HG02759 (cell line): ENCODE results near the gene MBD3.
A peak's percentile ranks its signal among the peaks of the same experiment; 100 is the strongest.

ENCODE experiments used
- ATAC-seq: cut with Tn5 transposase; IDR thresholded peaks from one replicate; pipeline ENCODE4 v1.9.1; 2021; ENCODE audit warnings: mild to moderate bottlenecking, moderate library complexity; ENCODE audit not compliant: unreplicated experiment

Gene MBD3

DNA sequence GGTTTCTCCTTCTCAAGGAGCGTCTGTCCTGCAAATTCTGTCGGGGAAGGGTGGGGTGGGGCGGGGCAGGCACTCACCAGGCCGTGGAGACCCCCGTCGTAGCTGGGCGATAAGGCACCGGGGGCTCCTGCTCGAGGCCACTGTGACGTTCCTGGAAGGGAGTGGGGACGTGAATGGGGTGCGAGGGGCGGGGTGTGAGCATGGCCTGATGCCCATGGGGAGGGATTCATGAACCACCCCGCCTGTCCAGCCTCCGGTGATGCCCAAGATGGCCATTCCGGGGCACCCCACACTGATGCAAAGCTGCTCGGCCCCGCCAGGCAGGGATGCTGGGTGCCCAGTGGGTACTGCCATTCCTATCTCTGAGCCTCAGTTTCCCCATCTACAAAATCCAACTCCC is 27.0 kb upstream of the MBD3 start:
- ATAC-seq: no peak

- no peak for ATAC-seq
These were observed 26.4 kb upstream of the MBD3 start for GRCh38 chr19:1619094-1619439.

DNA sequence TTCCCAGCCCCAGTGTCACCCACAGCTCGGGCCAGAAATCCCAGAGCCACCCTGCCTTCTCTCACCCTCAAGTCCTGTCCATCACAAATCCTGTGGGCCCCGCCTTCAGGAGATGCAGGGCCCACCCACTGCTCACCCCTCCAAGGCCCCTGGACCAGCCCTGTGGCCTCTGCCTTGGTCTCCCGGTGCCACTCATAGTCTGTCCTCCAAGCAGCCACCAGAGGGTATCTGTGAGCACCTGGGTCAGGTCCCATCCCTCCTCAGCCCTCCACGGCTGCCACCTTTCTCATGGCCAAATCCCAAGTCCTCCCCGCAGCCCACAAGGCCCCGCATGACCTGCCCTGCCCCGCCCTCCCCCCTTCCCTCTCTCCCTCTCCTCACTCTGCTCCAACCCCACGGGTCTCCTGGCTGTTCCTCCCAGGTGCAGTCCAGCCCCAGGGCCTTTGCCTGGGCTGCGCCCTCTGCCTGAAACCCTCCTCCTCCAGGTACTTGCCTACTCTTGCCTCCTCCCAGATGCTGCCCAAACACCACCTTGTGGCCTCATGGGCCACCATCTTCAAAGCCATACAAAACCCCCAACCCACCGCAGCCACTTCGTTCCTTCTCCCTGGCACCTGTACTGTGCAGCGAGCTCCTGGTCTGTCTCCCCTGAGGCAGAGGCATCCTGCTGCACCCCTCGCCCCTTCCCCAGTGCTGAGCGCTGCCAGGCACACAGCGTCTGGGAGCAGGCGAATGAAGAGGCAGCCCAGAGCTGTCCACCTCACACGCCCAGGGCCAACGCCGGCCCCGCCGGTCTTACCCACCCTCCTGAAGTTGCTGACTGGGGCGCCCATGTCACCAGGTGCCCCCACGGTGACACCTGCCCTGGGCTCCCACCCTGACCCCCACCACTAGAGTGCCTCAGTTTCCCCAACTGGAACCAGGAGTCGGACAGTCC is 25.8 kb upstream of the MBD3 start:
- ATAC-seq: no peak

DNA sequence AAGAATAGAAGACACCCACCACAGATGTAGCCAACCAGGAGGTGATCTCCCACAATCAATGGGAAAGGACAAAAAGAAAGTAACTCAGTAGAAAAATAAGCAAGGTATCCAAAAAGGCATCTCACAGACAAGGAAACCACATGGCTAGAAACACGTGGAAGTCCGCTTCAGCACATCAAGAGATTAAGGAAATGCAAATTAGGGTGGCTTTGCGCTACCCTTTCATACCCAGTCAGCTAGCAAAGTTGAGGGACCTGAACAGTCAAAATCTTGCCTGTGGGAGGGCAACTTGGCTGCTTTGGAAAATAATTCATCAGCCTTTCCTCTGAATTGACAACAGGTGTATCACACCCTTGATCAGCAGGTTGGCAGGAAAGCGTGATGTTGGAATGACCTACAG is 24.2 kb upstream of the MBD3 start:
- no peak for ATAC-seq

- ATAC-seq: no peak
These were observed 23.7 kb upstream of the MBD3 start for GRCh38 chr19:1616396-1616795.

DNA sequence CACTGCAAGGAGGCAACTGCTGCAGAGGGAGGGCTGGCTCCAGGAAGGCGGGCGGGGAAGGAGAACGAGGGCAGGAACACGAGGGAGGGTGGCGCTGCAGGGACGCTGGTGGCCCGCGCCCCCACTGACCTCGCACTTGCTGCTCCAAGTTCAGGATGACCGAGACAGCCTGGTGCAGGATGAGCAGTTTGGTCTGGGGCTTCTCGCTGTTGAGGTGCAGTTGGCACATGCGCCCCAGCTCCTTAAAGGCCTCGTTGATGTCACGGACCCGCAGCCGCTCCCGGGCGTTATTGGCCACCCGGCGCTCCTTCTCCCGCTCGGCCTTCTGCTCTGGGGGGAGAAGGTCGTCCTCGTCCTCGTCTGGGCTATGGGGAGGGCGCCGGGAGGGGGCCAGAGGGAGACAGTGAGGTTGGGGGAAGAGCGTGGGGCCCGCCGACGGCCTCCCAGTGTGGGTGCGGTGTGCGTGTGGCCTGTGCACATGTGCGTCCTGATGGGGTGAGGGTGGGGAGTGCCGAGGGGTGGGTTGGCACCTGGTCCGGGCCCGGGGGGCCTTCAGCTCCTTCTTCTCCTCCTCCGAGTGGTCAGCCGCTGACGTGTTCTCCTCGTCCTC is 22.6 kb upstream of the MBD3 start:
- ATAC-seq: no peak

- ATAC-seq: no peak
These were observed 21.3 kb upstream of the MBD3 start for GRCh38 chr19:1613808-1614570.

DNA sequence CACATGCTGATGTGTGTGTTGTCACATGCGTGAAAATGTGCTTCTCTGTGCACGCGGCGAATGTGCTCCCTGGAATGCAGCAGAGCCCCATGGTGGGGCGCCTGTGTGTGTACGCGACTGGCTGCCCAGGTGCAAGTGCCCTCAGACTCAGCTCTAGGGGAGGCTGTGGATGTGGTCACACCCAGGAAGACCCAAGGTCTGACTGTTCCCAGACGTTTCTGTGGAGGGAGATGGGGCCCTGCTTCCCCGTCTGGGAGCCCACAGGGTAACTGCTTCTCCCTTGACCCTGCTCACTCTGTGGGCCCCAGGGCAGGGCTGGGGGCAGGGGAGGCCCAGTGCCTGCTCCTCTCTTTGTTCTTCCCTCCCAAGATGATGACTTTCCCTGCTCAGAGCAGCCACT is 20.5 kb upstream of the MBD3 start:
- no peak for ATAC-seq

DNA sequence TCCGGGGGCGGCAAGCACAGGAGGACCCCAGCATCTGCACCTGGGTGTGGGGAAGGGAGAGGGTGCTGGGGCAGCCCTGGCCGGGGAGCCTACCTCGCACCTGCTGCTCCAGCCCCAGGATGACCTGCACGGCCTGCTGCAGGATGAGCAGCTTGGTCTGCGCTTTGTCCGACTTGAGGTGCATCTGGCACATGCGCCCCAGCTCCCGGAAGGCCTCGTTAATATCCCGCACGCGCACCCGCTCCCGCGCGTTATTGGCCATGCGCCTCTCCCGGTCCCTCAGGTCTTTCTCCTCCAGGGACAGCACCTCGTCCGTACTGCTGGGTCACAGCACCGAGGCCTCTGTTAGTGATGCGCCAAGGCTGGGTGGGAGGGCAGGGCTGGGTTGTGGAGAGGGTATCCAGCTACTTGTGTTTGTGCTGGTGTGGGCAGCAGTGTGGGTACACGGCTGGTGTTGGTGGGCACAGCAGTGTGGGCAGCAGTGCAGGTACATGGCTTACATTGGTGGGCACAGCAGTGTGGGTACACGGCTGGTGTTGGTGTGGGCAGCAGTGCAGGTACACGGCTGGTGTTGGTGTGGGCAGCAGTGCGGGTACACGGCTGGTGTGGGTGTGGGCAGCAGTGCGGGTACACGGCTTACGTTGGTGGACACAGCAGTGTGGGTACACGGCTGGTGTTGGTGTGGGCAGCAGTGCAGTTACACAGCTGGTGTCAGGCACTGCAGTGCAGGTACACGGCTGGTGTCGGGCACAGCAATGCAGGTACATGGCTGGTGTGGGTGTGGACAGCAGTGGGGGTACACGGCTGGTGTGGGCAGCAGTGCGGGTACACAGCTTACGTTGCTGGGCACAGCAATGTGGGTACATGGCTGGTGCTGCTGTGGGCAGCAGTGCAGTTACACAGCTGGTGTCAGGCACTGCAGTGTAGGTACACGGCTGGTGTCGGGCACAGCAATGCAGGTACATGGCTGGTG is 19.7 kb upstream of the MBD3 start:
- ATAC-seq: no peak

- no peak for ATAC-seq
These were observed 18.7 kb upstream of the MBD3 start for GRCh38 chr19:1611353-1611752.

DNA sequence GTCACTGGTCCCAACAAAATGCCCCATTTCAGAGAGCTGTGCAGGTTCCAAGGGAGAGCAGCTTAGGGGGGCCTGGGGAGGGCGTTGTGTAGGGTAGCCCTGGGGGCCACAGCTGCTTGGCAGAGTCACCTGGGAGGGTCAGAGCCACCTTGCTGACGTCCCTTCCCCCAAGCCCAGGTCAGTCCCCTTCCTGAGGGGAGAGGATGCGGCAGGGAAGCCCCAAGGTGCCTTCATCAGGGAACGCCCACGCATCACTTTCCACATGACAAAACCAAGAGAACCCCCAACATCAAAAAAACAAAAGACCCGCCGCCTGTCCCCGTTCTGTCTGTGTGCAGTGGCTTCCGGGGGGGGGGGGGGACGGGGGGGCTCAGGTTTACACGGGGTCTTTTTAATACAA is 17.9 kb upstream of the MBD3 start:
- ATAC-seq: no peak

DNA sequence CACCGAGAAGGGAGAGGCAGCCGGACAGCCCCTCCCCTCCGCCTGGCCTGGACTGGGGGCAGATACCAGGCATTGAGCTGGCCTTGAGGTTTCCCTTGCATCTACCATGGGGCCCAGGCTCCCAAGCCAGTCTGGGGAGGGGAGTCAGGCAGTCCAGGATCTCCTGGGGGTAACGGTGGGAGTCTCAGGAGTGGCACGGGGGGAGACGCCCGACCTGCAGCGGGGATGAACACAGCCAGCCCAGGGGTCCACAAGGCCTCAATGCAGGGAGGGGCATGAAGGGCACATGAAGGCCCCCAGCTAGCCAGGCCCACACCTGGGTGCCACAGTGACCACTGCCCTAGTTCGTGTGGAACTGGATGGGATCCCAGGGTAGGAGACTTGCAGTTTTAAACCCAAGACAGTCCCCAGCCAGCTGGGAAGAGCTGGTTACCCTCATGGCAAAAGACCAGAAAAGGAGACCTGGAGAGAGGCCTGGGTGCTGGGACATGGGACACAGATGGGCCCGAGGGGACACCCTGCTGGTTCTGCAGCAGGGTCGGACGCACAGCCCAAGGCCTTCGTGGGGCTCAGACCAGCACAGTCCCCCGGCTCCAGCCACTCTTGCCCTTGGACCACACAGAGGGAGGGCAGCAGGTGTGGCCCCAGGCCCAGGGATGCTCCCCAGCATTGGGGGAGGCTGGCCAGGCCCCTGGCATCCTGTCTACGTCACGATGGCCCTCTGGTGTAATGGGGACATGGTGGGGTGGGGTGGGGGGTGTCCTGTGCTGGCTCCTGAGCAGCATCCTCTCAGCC is 17.2 kb upstream of the MBD3 start:
- no peak for ATAC-seq

- no peak for ATAC-seq
These were observed 16.4 kb upstream of the MBD3 start for GRCh38 chr19:1609103-1609396.

DNA sequence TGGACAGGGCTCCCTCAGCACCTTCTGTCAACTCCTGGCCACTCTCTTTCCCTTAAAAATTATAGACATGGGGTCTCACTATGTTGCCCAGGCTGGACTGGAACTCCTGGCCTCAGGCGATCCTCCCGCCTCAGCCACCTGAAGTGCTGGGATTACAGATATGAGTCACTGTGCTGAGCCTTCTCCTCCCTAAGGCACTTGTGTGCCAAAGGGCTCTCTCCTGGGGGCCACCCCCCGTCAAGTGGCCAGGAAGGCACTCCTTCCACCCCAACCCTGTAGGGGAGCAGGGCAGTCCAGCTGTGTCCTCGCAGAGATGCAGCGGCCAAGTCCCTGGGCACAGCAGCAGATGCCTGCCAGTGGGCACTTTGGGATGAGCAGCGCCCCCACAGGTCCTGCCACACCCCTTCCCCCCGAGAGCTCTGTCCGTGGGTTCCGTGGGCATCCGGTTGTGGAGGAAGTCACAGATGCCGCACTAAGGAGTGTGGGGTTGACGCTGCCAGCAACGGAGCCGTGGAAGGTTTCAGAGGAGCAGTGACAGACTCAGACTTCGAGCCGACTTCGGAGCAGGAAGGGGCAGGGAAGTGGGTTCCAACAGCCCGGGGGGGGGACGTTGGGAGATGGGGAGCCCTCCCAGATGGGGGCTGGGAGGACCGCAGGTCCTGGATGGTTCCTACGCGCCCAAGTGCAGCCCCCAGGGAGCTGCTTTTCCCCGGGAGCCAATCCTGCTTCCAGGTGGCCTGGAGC is 15.9 kb upstream of the MBD3 start:
- no peak for ATAC-seq

- no peak for ATAC-seq
These were observed 13.5 kb upstream of the MBD3 start for GRCh38 chr19:1606138-1606651.

GRCh38 chr19:1605236-1606137 is 12.8 kb upstream of the MBD3 start, which contains the start of gene UQCR11:
Gene UQCR11, minus strand, starts transcription at chr19:1605462. Its CDS starts 53 bp downstream, at chr19:1605409.
- peak; percentile 87 for ATAC-seq

GRCh38 chr19:1602091-1602707 is 9.5 kb upstream of the MBD3 start:
- no peak for ATAC-seq
